Mesenchymal stem cell (in vitro differentiated cells and primary cell): ENCODE results near the gene HELT.

Experiments used
- DNase-seq: peaks from one replicate; pipeline ENCODE4 v3.0.0-alpha.2; 2013
- H2AFZ ChIP-seq: one replicate; pipeline ENCODE4 v1.6.1; 2013; ENCODE audit warnings: low read depth, mild to moderate bottlenecking, control low read depth, inconsistent platforms, low read length, moderate library complexity
- H2AK5ac ChIP-seq: 2 replicates; pipeline ENCODE4 v1.6.1; 2013; ENCODE audit warnings: low read length, moderate library complexity, mild to moderate bottlenecking, inconsistent platforms; ENCODE audit not compliant: severe bottlenecking
- H2BK120ac ChIP-seq: one replicate; pipeline ENCODE4 v1.6.1; 2013; ENCODE audit warnings: low read depth, mild to moderate bottlenecking, inconsistent platforms, low read length, moderate library complexity
- H2BK12ac ChIP-seq, 2 experiments: one replicate each; pipeline ENCODE4 v1.6.1; 2013; ENCODE audit warnings: inconsistent platforms in 2 of 2, low read length in 2 of 2, mild to moderate bottlenecking in 2 of 2, moderate library complexity in 2 of 2, control low read depth in 1 of 2
- H2BK15ac ChIP-seq: one replicate; pipeline ENCODE4 v1.6.1; 2013; ENCODE audit warnings: mild to moderate bottlenecking, low read depth, inconsistent platforms; ENCODE audit not compliant: poor library complexity, severe bottlenecking
- H2BK5ac ChIP-seq: 2 replicates; pipeline ENCODE4 v1.6.1; 2013; ENCODE audit warnings: low read depth, mild to moderate bottlenecking, low read length, control low read depth, inconsistent platforms; ENCODE audit not compliant: poor library complexity, severe bottlenecking
- H3K14ac ChIP-seq, 2 experiments: one replicate each; pipeline ENCODE4 v1.6.1; 2013; ENCODE audit warnings: inconsistent platforms in 2 of 2, low read length in 2 of 2, control low read depth in 1 of 2, mild to moderate bottlenecking in 1 of 2, moderate library complexity in 1 of 2
- H3K18ac ChIP-seq, 2 experiments: one replicate each; pipeline ENCODE4 v1.6.1; 2013; ENCODE audit warnings: inconsistent platforms in 2 of 2, low read length in 2 of 2, control low read depth in 1 of 2, low read depth in 1 of 2, mild to moderate bottlenecking in 1 of 2
- H3K23ac ChIP-seq, 2 experiments: one replicate each; pipeline ENCODE4 v1.6.1; 2013; ENCODE audit warnings: inconsistent platforms in 2 of 2, low read length in 2 of 2, mild to moderate bottlenecking in 2 of 2, moderate library complexity in 2 of 2, control low read depth in 1 of 2
- H3K27ac ChIP-seq: 2 replicates; pipeline ENCODE4 v1.5.1; 2013; ENCODE audit warnings: mild to moderate bottlenecking, moderate library complexity, low read length, control low read depth, inconsistent platforms; ENCODE audit not compliant: poor library complexity, severe bottlenecking
- H3K27me3 ChIP-seq, 2 experiments: 2 replicates each; pipeline versions ENCODE4 v1.6.1 to v1.7.0; 2013; ENCODE audit warnings: low read length in 2 of 2, mild to moderate bottlenecking in 2 of 2, moderate library complexity in 2 of 2, control low read depth in 1 of 2, inconsistent platforms in 1 of 2; ENCODE audit not compliant: control insufficient read depth in 1 of 2, insufficient read depth in 1 of 2
- H3K36me3 ChIP-seq, 2 experiments: 2 replicates each; pipeline versions ENCODE4 v1.6.1 to v1.7.0; 2013; ENCODE audit warnings: low read length in 2 of 2, control low read depth in 1 of 2, inconsistent platforms in 1 of 2, low read depth in 1 of 2, mild to moderate bottlenecking in 1 of 2; ENCODE audit not compliant: insufficient read depth in 2 of 2, control insufficient read depth in 1 of 2
- H3K4ac ChIP-seq, 2 experiments: one replicate each; pipeline ENCODE4 v1.6.1; 2013; ENCODE audit warnings: inconsistent platforms in 2 of 2, low read length in 2 of 2, mild to moderate bottlenecking in 2 of 2, moderate library complexity in 2 of 2, control low read depth in 1 of 2, low read depth in 1 of 2
- H3K4me1 ChIP-seq: 2 replicates; pipeline ENCODE4 v1.6.1; 2013; ENCODE audit warnings: low read depth, low read length, control low read depth; ENCODE audit not compliant: control insufficient read depth, insufficient read depth
- H3K4me2 ChIP-seq: 2 replicates; pipeline ENCODE4 v1.6.1; 2013; ENCODE audit warnings: low read length, mild to moderate bottlenecking, inconsistent platforms; ENCODE audit not compliant: poor library complexity, severe bottlenecking
- H3K4me3 ChIP-seq, 2 experiments: 2 replicates each; pipeline versions ENCODE4 v1.5.1 to v1.7.0; 2013; ENCODE audit warnings: low read length in 2 of 2, mild to moderate bottlenecking in 2 of 2, control low read depth in 1 of 2, low read depth in 1 of 2; ENCODE audit not compliant: insufficient read depth in 1 of 2
- H3K79me1 ChIP-seq: replicated peaks from 2 replicates; pipeline ENCODE4 v1.6.1; 2013; ENCODE audit warnings: mild to moderate bottlenecking, control low read depth, low read length, inconsistent platforms; ENCODE audit not compliant: poor library complexity, severe bottlenecking
- H3K9ac ChIP-seq: 2 replicates; pipeline ENCODE4 v1.7.0; 2013; ENCODE audit warnings: mild to moderate bottlenecking, low read length, moderate library complexity
- H3K9me3 ChIP-seq: 2 replicates; pipeline ENCODE4 v1.7.0; 2013; ENCODE audit warnings: mild to moderate bottlenecking, low read length; ENCODE audit not compliant: control insufficient read depth
- H4K8ac ChIP-seq: one replicate; pipeline ENCODE4 v1.6.1; 2013; ENCODE audit warnings: inconsistent platforms, mild to moderate bottlenecking, low read length, moderate library complexity
- H4K91ac ChIP-seq: one replicate; pipeline ENCODE4 v1.6.1; 2013; ENCODE audit warnings: mild to moderate bottlenecking, low read length, inconsistent platforms
- WGBS: methylation state at CpG from one replicate; pipeline ENCODE4 v1.1.7; 2013; ENCODE audit warnings: mixed read lengths; 5-methylcytosine and 5-hydroxymethylcytosine counted together

HELT gene

DNA sequence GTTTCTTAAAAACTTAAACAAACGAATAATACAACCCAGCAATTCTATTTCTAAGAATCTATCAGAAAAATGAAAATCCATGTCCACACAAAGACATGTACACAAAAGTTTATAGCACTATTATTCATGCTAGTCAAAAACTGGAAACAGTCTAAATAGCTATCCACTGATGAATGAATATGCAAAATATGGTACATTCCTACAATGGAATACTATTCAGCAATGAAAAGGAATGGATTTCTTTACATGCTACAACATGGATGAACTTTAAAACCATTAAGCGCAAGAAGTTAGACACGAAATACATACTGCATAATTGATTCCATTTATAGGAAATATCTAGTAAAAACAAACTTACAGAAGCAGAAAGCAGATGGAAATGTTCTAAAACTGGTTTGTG, 43.3 kb downstream of the HELT start:
- 57% methylated on average over 2 of the region's 3 CpGs for WGBS
- H2BK120ac ChIP-seq, result no peak overlapping the region
- H3K23ac ChIP-seq, result no peak overlapping the region
- H3K14ac ChIP-seq, result no peak overlapping the region
- H3K4me2 ChIP-seq, result no peak overlapping the region
- H3K4me1 ChIP-seq, result no peaks in the 10 kb centered on the region
- H2BK5ac ChIP-seq, result no peak overlapping the region
- H3K4ac ChIP-seq, result no peak overlapping the region
- no peak for DNase-seq
- H3K27ac ChIP-seq, result no peak overlapping the region
- H2AFZ ChIP-seq, result no peak overlapping the region
- no peak overlapping the region for H4K8ac ChIP-seq
- no peak overlapping the region for H2BK15ac ChIP-seq
- no peaks in the 10 kb centered on the region for H3K79me1 ChIP-seq
- H3K27me3 ChIP-seq, result peaks cover 6 to 32% of the 10 kb centered on the region in 2 experiments
- H3K9me3 ChIP-seq, result no peaks in the 10 kb centered on the region
- no peak overlapping the region for H4K91ac ChIP-seq
- H2AK5ac ChIP-seq, result no peak overlapping the region
- H3K36me3 ChIP-seq, result no peaks in the 10 kb centered on the region
- no peak overlapping the region for H3K4me3 ChIP-seq
- no peak overlapping the region for H2BK12ac ChIP-seq
- no peak overlapping the region for H3K18ac ChIP-seq
- H3K9ac ChIP-seq, result no peak overlapping the region

GRCh38 chr4:185062606-185063005, 44.3 kb downstream of the HELT start:
- H3K4ac ChIP-seq, result no peak overlapping the region
- H3K27ac ChIP-seq, result no peak overlapping the region
- H2BK15ac ChIP-seq, result no peak overlapping the region
- no peak overlapping the region for H2BK5ac ChIP-seq
- H3K9me3 ChIP-seq, result no peaks in the 10 kb centered on the region
- DNase-seq, result no peak
- no peak overlapping the region for H3K14ac ChIP-seq
- H3K27me3 ChIP-seq, result peaks cover 5 to 24% of the 10 kb centered on the region in 2 experiments
- H4K8ac ChIP-seq, result no peak overlapping the region
- H2BK12ac ChIP-seq, result no peak overlapping the region
- no peaks in the 10 kb centered on the region for H3K79me1 ChIP-seq
- no peak overlapping the region for H3K4me2 ChIP-seq
- no peak overlapping the region for H3K23ac ChIP-seq
- H3K18ac ChIP-seq, result no peak overlapping the region
- H2AFZ ChIP-seq, result no peak overlapping the region
- no peak overlapping the region for H3K9ac ChIP-seq
- H2AK5ac ChIP-seq, result no peak overlapping the region
- H2BK120ac ChIP-seq, result no peak overlapping the region
- WGBS, result 98% methylated on average over 12 of the region's 12 CpGs
- H3K4me1 ChIP-seq, result no peaks in the 10 kb centered on the region
- H3K4me3 ChIP-seq, result no peak overlapping the region
- no peaks in the 10 kb centered on the region for H3K36me3 ChIP-seq
- no peak overlapping the region for H4K91ac ChIP-seq

GRCh38 chr4:185066179-185066578, 47.9 kb downstream of the HELT start:
- Histone ChIP-seq H3K9ac (no peak overlapping the region), H3K9me3 (no peaks in the 10 kb centered on the region), H2BK120ac (no peak overlapping the region), H3K14ac (no peak overlapping the region), H3K4me3 (no peak overlapping the region), H2BK5ac (no peak overlapping the region), H3K4me2 (no peak overlapping the region), H3K27me3 (peaks cover 3 to 11% of the 10 kb centered on the region in 2 experiments), H3K18ac (no peak overlapping the region), H4K8ac (no peak overlapping the region), H3K4ac (no peak overlapping the region), H2AFZ (no peak overlapping the region), H2BK12ac (no peak overlapping the region), H3K4me1 (no peaks in the 10 kb centered on the region), H4K91ac (no peak overlapping the region), H3K27ac (no peak overlapping the region), H3K79me1 (no peaks in the 10 kb centered on the region), H2BK15ac (no peak overlapping the region), H2AK5ac (no peak overlapping the region), H3K23ac (no peak overlapping the region), H3K36me3 (no peaks in the 10 kb centered on the region)
- WGBS, result 83% methylated on average over 5 of the region's 5 CpGs
- DNase-seq, result no peak

DNA sequence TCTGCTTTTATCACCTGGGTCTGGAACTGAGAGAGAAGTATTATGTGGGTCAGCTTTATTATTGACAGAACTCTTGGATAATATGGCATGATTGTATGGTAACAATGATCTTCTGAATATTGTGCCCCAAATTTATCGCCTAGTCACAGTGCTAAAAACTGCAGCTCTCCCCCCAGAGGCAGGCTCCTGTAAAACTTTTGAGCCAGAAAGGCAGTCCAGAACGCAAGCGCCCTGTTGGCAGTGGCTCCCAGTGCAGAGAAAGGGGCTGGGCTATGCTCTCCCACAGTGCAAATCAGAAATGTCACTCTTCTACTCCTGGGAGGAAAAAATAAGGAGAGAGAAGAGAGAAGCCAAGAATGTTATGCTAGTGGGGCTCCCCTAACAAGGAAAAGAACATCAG, 50.5 kb downstream of the HELT start:
- no peaks in the 10 kb centered on the region for H3K4me1 ChIP-seq
- H3K9ac ChIP-seq, result no peak overlapping the region
- no peak overlapping the region for H3K18ac ChIP-seq
- no peak overlapping the region for H2BK15ac ChIP-seq
- no peak overlapping the region for H3K4ac ChIP-seq
- DNase-seq, result no peak
- no peak overlapping the region for H2BK120ac ChIP-seq
- no peak overlapping the region for H3K14ac ChIP-seq
- no peaks in the 10 kb centered on the region for H3K36me3 ChIP-seq
- H3K79me1 ChIP-seq, result no peaks in the 10 kb centered on the region
- no peak overlapping the region for H2AK5ac ChIP-seq
- H3K27ac ChIP-seq, result no peak overlapping the region
- 46% methylated on average over 3 of the region's 3 CpGs for WGBS
- peaks cover 3 to 10% of the 10 kb centered on the region in 2 experiments for H3K27me3 ChIP-seq
- no peak overlapping the region for H4K91ac ChIP-seq
- no peak overlapping the region for H3K4me3 ChIP-seq
- no peak overlapping the region for H2BK5ac ChIP-seq
- no peak overlapping the region for H2AFZ ChIP-seq
- H4K8ac ChIP-seq, result no peak overlapping the region
- no peak overlapping the region for H3K4me2 ChIP-seq
- H2BK12ac ChIP-seq, result no peak overlapping the region
- no peak overlapping the region for H3K23ac ChIP-seq
- H3K9me3 ChIP-seq, result no peaks in the 10 kb centered on the region
